Muscle of arm (tissue), 14 donors: ENCODE results near the gene TAF11L5. TPM values are rescaled to one million over a fixed set of nuclear protein-coding genes. Genes with fewer than 3 reads are reported as not detected.
"Not testable (repeated sequence)": the region's sequence is repeated elsewhere in the genome, so short reads cannot be mapped to it uniquely, and the experiment has no call there.

Experiments
- DNase-seq: peaks from one replicate; pipeline ENCODE4 v3.0.0-alpha.2; 2013
- long read RNA-seq, 11 donors: transcript quantifications; one replicate each; lab custom pipeline, GENCODE V29; 2026
- polyA plus RNA-seq, 12 donors: library from polyadenylated mRNA; unstranded; fragments of 120-200 nt; gene quantifications; one replicate each; pipeline ENCODE4 v1.2.1, GENCODE V29; 2013; ENCODE audit not compliant: insufficient read length in 12 of 12

Gene TAF11L5
- not detected for polyA plus RNA-seq
- long read RNA-seq, donor 1: 0 reads
- long read RNA-seq, donor 2: 0 reads
- long read RNA-seq, donor 3: 0 reads
- long read RNA-seq, donor 4: 0 reads
- long read RNA-seq, donor 5: 0 reads
- long read RNA-seq, donor 6: 0 reads
- long read RNA-seq, donor 7: 0 reads
- long read RNA-seq, donor 8: 0 reads
- long read RNA-seq, donor 9: 0 reads
- long read RNA-seq, donor 10: 0 reads
- long read RNA-seq, donor 11: 0 reads

DNA sequence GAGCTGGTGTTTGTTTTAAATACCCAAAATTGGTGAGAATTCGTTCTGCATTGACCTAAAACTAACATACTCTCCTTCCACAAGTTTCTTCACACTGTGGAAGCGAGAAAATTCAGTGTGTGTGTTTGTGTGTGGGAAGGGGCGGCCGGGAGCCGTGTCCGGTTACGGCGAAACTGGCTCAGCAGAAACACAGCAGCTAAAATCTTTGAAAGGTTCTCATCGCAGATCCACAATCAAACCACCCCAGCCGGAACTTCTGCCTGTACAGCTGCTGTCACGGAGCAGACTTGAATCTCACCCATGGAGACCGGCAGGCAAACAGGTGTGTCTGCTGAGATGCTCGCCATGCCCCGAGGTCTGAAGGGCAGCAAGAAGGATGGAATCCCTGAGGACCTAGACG lies at the start of gene TAF11L5:
Gene TAF11L5 (plus strand): TSS at position 301 of the 400 bp plus-strand sequence.
- not testable (repeated sequence) for DNase-seq

- DNase-seq: no peak
Measured at GRCh38 chr5:17477043-17477442, 48.0 kb upstream of the TAF11L5 start.

DNA sequence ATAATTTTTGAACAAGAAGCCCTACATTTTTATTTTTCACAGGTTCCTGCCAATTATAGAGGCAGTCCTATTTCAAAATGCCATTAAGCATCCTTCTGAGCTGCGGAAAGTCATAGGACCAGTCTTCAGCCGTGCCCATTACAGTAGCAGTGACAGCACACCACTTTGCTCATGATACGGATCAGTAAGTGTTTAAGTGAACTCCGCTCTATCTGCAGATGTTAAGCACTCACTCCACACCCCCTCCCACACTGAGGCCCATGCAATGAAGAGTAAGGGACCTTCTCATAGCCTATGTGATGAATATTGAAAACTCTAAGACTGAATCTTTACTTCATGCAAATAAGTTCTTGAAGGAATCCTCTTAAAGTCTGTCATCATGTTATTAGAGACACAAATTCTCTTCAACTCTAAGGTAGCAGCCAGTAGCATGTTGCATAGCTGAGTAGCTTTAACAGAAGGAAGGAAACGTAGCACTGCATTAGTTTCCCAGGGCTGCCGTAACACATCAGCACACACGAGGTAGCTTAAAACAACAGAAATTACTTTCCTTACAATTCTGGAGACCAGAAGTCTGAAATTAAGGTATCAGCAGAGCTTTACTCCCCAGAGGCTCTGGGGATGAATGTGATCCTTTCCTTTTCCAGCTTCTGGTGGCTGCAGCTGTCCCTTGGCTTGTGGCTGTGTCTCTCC lies 47.3 kb upstream of the TAF11L5 start:
- DNase-seq: no peak

DNA sequence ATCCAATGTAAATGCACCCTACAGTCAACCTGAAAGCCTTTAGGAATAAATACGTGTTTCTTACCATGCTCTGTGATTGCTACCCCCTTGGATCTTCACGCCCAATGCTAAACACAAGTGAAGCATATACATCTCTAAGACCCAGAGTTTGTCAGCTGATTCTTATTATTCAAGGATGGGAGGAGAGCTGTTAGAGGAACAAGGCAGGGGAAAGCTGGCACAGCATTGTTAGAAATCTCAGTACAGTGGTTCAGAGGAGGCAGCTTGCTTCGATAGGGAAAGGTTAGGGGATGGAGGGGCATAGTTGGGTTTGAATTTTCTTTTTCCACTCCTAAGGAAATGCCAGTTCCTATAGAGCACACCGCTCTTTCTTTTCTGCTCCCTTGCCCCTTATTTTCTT lies 43.7 kb upstream of the TAF11L5 start:
- DNase-seq: no peak

GRCh38 chr5:17482790-17483189 lies 42.2 kb upstream of the TAF11L5 start:
- DNase-seq: no peak

DNA sequence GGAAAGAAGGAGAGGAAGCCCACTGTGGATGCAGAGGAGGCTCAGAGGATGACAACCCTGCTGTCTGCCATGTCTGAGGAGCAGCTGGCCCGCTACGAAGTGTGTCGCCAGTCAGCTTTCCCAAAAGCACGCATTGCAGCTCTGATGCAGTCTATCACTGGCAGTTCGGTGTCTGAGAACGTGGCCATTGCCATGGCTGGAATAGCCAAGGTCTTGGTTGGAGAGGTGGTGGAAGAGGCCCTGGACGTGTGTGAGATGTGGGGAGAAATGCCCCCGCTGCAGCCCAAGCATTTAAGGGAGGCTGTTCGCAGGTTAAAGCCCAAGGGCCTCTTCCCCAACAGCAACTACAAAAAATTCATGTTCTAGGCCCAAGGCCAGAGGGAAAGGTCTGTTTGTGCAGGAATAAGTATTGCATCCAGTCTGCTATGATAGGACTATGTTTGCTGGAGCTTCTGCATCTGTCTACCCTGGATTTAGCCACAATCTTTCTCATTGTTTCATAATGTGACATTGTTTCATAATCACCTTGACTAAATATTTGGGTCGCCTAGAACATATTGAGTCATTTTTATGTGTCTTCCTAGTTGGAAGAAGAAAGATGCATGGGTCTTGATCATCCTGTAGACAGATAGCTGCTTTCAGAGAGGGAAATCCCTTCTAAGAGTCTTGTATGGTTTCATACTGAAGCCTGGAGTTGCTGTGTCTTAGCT lies 38.4 kb upstream of the TAF11L5 start:
- DNase-seq: not testable (repeated sequence)

- no peak for DNase-seq
Measured at GRCh38 chr5:17487174-17487512, 37.9 kb upstream of the TAF11L5 start.

GRCh38 chr5:17491257-17491656 lies 33.8 kb upstream of the TAF11L5 start:
- not testable (repeated sequence) for DNase-seq

DNA sequence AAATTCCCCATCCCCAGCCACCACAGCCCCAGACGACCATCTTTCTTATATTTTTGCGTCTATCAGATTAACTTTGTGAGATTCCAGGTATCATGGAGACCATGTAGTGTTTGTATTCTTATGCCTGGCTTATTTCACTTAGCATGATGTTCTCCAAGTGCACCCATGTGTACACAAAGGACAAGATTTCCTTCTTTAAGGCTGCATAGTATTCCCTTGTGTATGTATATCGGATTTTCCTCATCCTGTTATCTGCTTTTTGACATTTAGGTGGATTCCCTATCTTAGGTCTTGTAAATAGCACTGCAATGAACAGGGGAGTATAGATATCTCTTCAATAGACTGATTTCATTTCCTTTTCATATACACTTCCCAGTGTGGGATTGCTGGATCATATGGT lies 32.3 kb upstream of the TAF11L5 start:
- no peak for DNase-seq

DNA sequence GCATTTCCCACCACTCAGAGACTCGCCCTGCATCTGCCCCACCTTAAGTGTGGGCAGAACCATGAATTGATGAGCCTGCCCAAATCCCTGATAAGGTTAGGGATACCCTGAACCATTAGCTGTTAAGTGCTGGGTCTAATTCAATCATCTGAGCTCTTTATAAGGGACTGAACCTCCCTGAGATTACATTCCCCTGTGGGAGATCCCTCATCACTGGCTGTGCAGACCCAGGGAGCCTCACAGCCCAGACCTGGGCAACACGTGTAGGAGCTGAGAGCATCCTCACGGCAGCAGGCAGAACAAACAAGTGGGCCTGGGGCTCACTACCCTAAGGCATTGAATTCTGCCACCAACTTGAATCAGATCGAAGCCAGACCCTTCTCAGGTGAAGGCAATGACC lies 27.6 kb upstream of the TAF11L5 start:
- DNase-seq: no peak

DNA sequence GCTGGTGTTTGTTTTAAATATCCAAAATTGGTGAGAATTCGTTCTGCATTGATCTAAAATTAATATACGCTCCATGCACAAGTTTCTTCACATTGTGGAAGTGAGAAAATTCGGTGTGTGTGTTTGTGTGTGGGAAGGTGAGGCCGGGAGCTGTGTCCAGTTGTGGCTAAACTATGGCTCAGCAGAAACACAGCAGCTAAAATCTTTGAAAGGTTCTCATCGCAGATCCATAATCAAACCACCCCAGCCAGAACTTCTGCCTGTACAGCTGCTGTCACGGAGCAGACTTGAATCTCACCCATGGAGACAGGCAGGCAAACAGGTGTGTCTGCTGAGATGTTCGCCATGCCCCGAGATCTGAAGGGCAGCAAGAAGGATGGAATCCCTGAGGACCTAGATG lies 27.1 kb upstream of the TAF11L5 start, which contains the start of gene TAF11L2:
Gene TAF11L2 (plus strand): TSS at position 301 of the 400 bp plus-strand sequence.
- not testable (repeated sequence) for DNase-seq

DNA sequence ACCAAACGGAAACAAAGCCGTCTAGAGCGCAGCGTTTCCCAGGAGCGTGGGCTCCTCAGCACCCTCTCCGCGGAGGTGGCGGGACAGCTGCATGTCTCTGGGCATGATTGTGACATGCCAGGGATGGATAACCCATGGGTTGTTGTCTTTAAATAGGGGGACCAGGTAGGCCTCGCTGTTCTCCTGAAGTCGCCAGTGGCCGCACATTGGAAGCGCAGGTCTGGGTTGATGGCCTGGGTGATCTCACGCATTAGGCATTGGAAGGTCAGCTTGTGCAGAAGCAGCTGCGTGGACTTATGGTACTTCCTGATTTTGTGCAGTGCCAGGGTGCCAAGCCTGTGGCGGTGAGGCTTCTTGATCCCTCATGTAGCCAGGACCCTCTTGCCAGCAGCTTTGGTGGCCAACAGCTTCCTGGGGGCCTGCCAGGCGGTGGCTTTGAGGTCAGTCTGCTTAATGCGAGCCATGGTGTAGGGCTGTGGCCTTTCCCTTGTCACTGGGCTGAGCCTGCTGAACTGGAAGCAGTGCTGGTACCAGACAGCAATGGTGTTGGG lies 13.2 kb upstream of the TAF11L5 start:
- no peak for DNase-seq

- not testable (repeated sequence) for DNase-seq
Measured at GRCh38 chr5:17517526-17517925, 7.5 kb upstream of the TAF11L5 start.

DNA sequence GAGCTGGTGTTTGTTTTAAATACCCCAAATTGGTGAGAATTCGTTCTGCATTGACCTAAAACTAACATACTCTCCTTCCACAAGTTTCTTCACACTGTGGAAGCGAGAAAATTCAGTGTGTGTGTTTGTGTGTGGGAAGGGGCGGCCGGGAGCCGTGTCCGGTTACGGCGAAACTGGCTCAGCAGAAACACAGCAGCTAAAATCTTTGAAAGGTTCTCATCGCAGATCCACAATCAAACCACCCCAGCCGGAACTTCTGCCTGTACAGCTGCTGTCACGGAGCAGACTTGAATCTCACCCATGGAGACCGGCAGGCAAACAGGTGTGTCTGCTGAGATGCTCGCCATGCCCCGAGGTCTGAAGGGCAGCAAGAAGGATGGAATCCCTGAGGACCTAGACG lies 7.0 kb upstream of the TAF11L5 start, which contains the start of gene TAF11L3:
Gene TAF11L3 (plus strand): TSS at position 301 of the 400 bp plus-strand sequence.
- DNase-seq: not testable (repeated sequence)

DNA sequence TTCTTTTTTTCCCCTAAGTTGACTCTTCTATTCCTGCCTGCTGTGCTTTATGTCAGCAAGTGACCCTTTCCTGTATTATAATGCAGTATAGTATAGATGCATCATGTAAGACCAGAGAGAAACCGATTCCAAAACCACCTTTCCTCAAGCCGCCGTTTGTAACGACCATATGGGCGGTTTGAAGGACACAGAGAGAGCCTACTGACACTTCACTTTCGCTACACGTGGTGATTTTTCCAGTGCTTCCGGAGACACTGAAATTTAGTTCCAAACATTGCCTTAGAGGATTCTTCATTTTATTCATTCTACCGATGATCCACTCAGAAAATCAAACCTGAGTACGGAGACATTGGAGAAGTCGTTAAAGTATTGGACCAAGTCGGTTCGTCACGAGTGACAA lies 5.5 kb upstream of the TAF11L5 start:
- not testable (repeated sequence) for DNase-seq

GRCh38 chr5:17521501-17521900 lies 3.5 kb upstream of the TAF11L5 start, which contains the start of gene TAF11L4:
Gene TAF11L4, plus strand, starts transcription at chr5:17521801.
- DNase-seq: not testable (repeated sequence)

GRCh38 chr5:17526504-17526903 lies 1.5 kb downstream of the TAF11L5 start:
- DNase-seq: not testable (repeated sequence)

GRCh38 chr5:17528369-17528768 lies 3.3 kb downstream of the TAF11L5 start, which contains the start of gene TAF11L6:
Gene TAF11L6, plus strand, starts transcription at chr5:17528669.
- not testable (repeated sequence) for DNase-seq
